Endometrial microvascular endothelial cells (primary cell): ENCODE results near the gene RPS27L. TPM values are rescaled to one million over a fixed set of nuclear protein-coding genes. Genes with fewer than 3 reads are reported as not detected.
"Not testable (repeated sequence)": the region's sequence is repeated elsewhere in the genome, so short reads cannot be mapped to it uniquely, and the experiment has no call there.

Source experiments
- in situ Hi-C: cut with HindIII; loops from 2 replicates; pipeline ENCODE4 v1.10.0; 2017; ENCODE audit warnings: low sequenced_read_pairs, low pct_unique_long_range_greater_than_20kb; ENCODE audit errors: inconsistent ontology term
- total RNA-seq: library from RNA; depleted of rRNA; stranded (reverse); fragments of >200 nt; gene quantifications from one replicate; pipeline ENCODE4 v1.2.3, GENCODE V29; 2015; ENCODE audit errors: inconsistent ontology term

Gene RPS27L
- total RNA-seq, 1 donor from 2014 or later: 184 TPM

- in situ Hi-C loops: no loop called here
These were observed 46.8 kb downstream of the RPS27L start for GRCh38 chr15:63110428-63111026.

GRCh38 chr15:63109920-63110319 is 47.4 kb downstream of the RPS27L start:
- in situ Hi-C loops: no loop called here

- in situ Hi-C loops: no loop called here
These were observed 47.8 kb downstream of the RPS27L start for GRCh38 chr15:63109498-63109897.

GRCh38 chr15:63107895-63108546 is 49.3 kb downstream of the RPS27L start:
- in situ Hi-C loops: no loop called here

GRCh38 chr15:63105354-63105753 is 51.9 kb downstream of the RPS27L start:
- in situ Hi-C loops: not testable (repeated sequence)

GRCh38 chr15:63104727-63105126 is 52.5 kb downstream of the RPS27L start:
- in situ Hi-C loops: no loop called here

- in situ Hi-C loops: no loop called here
These were observed 53.9 kb downstream of the RPS27L start for GRCh38 chr15:63103416-63103815.

- in situ Hi-C loops: not testable (repeated sequence)
These were observed 57.7 kb downstream of the RPS27L start for GRCh38 chr15:63099581-63099980.

- in situ Hi-C loops: not testable (repeated sequence)
These were observed 58.4 kb downstream of the RPS27L start for GRCh38 chr15:63098901-63099300.

Other genes with a start within 250 kb of the RPS27L start
- 244 TPM for gene TPM1, start 114.7 kb downstream of the RPS27L start, total RNA-seq
- gene LACTB, start 35.6 kb downstream of the RPS27L start, total RNA-seq: 21.1 TPM
- gene RAB8B, start 32.1 kb upstream of the RPS27L start, total RNA-seq: 35.9 TPM
- gene APH1B, start 120.1 kb upstream of the RPS27L start, total RNA-seq: 17.8 TPM
- gene CA12, start 224.4 kb upstream of the RPS27L start, total RNA-seq: 1.3 TPM